ENCODE measurements around the gene TXNDC2.

TXNDC2 gene

GRCh38 chr18:9914584-9915290 is 29.0 kb downstream of the TXNDC2 start:
- peak; percentile 88 for DNase-seq

- DNase-seq: no peak
These were observed 29.7 kb downstream of the TXNDC2 start for GRCh38 chr18:9915291-9916076.

GRCh38 chr18:9916077-9916639 is 30.4 kb downstream of the TXNDC2 start:
- DNase-seq: no peak

- no peak for DNase-seq
These were observed 31.0 kb downstream of the TXNDC2 start for GRCh38 chr18:9916808-9917207.

GRCh38 chr18:9918016-9918680 is 32.4 kb downstream of the TXNDC2 start:
- no peak for DNase-seq

- no peak for DNase-seq
These were observed 33.9 kb downstream of the TXNDC2 start for GRCh38 chr18:9919564-9920232.

- DNase-seq: no peak
These were observed 37.0 kb downstream of the TXNDC2 start for GRCh38 chr18:9922592-9923311.

GRCh38 chr18:9924371-9924943 is 38.7 kb downstream of the TXNDC2 start:
- DNase-seq: no peak

- no peak for DNase-seq
These were observed 39.6 kb downstream of the TXNDC2 start for GRCh38 chr18:9925369-9925768.

GRCh38 chr18:9925795-9926194 is 40.0 kb downstream of the TXNDC2 start:
- no peak for DNase-seq

GRCh38 chr18:9926223-9926894 is 40.6 kb downstream of the TXNDC2 start:
- no peak for DNase-seq

GRCh38 chr18:9926977-9927376 is 41.2 kb downstream of the TXNDC2 start:
- no peak for DNase-seq

GRCh38 chr18:9927392-9928063 is 41.8 kb downstream of the TXNDC2 start:
- DNase-seq: no peak

GRCh38 chr18:9928646-9929259 is 43.0 kb downstream of the TXNDC2 start:
- DNase-seq: no peak

GRCh38 chr18:9930299-9930884 is 44.6 kb downstream of the TXNDC2 start:
- DNase-seq: no peak

- no peak for DNase-seq
These were observed 45.4 kb downstream of the TXNDC2 start for GRCh38 chr18:9931146-9931545.

GRCh38 chr18:9931678-9932077 is 45.9 kb downstream of the TXNDC2 start:
- no peak for DNase-seq

GRCh38 chr18:9933865-9934264 is 48.1 kb downstream of the TXNDC2 start:
- DNase-seq: no peak

- DNase-seq: no peak
These were observed 48.5 kb downstream of the TXNDC2 start for GRCh38 chr18:9934274-9934673.
